SK-N-SH (cell line): ENCODE results near the gene OXT. TPM values are rescaled to one million over a fixed set of nuclear protein-coding genes. Genes with fewer than 3 reads are reported as not detected.

Source experiments
- CTCF ChIA-PET: fragments of 300-600, 350-600 bp; formaldehyde crosslinking; extraction: SDS; loops from one replicate; lab custom pipeline; 2021; lab: Yijun Ruan, JAX
- POLR2A ChIA-PET: fragments of 350-600 bp; sonication (Branson Sonifier 250); formaldehyde crosslinking; extraction: SDS; loops from one replicate; lab custom pipeline; 2020; ENCODE audit warnings: antibody characterized with exemption, inconsistent platforms; lab: Yijun Ruan, JAX
- DNase-seq: peaks from one replicate; pipeline ENCODE4 v3.0.0; 2012
- H2AFZ ChIP-seq: fragments of 200-600 bp; sonication (generic); 2 replicates; pipeline ENCODE4 v1.8.1; 2016; ENCODE audit warnings: antibody characterized with exemption, mild to moderate bottlenecking, low read depth
- H3F3A ChIP-seq: fragments of 200-600 bp; sonication (generic); replicated peaks from 2 replicates; pipeline ENCODE3; 2016; ENCODE audit warnings: antibody characterized with exemption, mild to moderate bottlenecking; ENCODE audit not compliant: insufficient read depth
- H3K27ac ChIP-seq, 2 experiments: fragments of 200-500 bp in 1 of 2; fragments of 200-600 bp in 1 of 2; sonication (Bioruptor generic) in 1 of 2; sonication (generic), shearing (Covaris generic) in 1 of 2; 2 replicates each; pipeline versions ENCODE4 v1.5.1 to v1.6.1; 2014 to 2016; ENCODE audit warnings: low read depth in 2 of 2, inconsistent platforms in 1 of 2, low read length in 1 of 2, mild to moderate bottlenecking in 1 of 2, mixed read lengths in 1 of 2
- H3K27me3 ChIP-seq: fragments of 200-600 bp; sonication (generic), shearing (Covaris generic); 2 replicates; pipeline ENCODE4 v1.6.1; 2016; ENCODE audit warnings: mixed run types; ENCODE audit not compliant: insufficient read depth
- H3K36me3 ChIP-seq, 2 experiments: fragments of 200-500 bp in 1 of 2; fragments of 200-600 bp in 1 of 2; sonication (Bioruptor generic) in 1 of 2; sonication (generic) in 1 of 2; replicated peaks in 1 of 2; 2 replicates each; pipeline versions ENCODE3 to v1.5.1; 2014 to 2016; ENCODE audit warnings: low read length in 1 of 2, mild to moderate bottlenecking in 1 of 2; ENCODE audit not compliant: insufficient read depth in 2 of 2, control insufficient read depth in 1 of 2
- H3K4me1 ChIP-seq, 2 experiments: fragments of 200-500 bp in 1 of 2; fragments of 200-600 bp in 1 of 2; sonication (Bioruptor generic) in 1 of 2; sonication (generic), shearing (Covaris generic) in 1 of 2; 2 replicates each; pipeline versions ENCODE4 v1.5.1 to v1.6.1; 2014 to 2016; ENCODE audit warnings: low read depth in 1 of 2, low read length in 1 of 2, mixed run types in 1 of 2; ENCODE audit not compliant: insufficient read depth in 2 of 2, control insufficient read depth in 1 of 2
- H3K4me2 ChIP-seq: fragments of 200-600 bp; sonication (generic), shearing (Covaris generic); 2 replicates; pipeline ENCODE4 v1.6.1; 2017; ENCODE audit warnings: mixed run types
- H3K4me3 ChIP-seq, 2 experiments: fragments of 200-500 bp in 1 of 2; fragments of 200-600 bp in 1 of 2; sonication (Bioruptor generic) in 1 of 2; sonication (generic), shearing (Covaris generic) in 1 of 2; 2 replicates each; pipeline versions ENCODE4 v1.5.1 to v1.8.1; 2014 to 2016; ENCODE audit warnings: low read depth in 2 of 2, inconsistent platforms in 1 of 2, low read length in 1 of 2, mild to moderate bottlenecking in 1 of 2, mixed read lengths in 1 of 2, moderate library complexity in 1 of 2
- H3K79me2 ChIP-seq: fragments of 200-600 bp; sonication (generic); 2 replicates; pipeline ENCODE4 v1.8.1; 2017; ENCODE audit warnings: mild to moderate bottlenecking; ENCODE audit not compliant: insufficient read depth
- H3K9ac ChIP-seq: fragments of 200-600 bp; sonication (generic); 2 replicates; pipeline ENCODE4 v1.6.1; 2017; ENCODE audit warnings: mixed run types
- H3K9me2 ChIP-seq: fragments of 200-600 bp; sonication (generic); 2 replicates; pipeline ENCODE4 v1.6.1; 2017; ENCODE audit warnings: mixed run types
- H3K9me3 ChIP-seq: fragments of 200-600 bp; sonication (generic); 2 replicates; pipeline ENCODE4 v1.6.1; 2017; ENCODE audit warnings: mixed run types, mild to moderate bottlenecking, moderate library complexity
- H4K20me1 ChIP-seq: fragments of 200-600 bp; sonication (generic); 2 replicates; pipeline ENCODE4 v1.6.1; 2017; ENCODE audit warnings: mild to moderate bottlenecking, mixed run types; ENCODE audit not compliant: insufficient read depth
- CTCF ChIP-seq: fragments of 200-600 bp; sonication (generic); IDR thresholded peaks from 2 replicates; pipeline ENCODE4 v1.6.1; 2017; ENCODE audit warnings: antibody characterized with exemption, mild to moderate bottlenecking, moderate library complexity
- EP300 ChIP-seq, 2 experiments: IDR thresholded peaks; 2 replicates each; pipeline versions ENCODE4 v1.4.0 to v1.6.1; 2012; ENCODE audit warnings: borderline replicate concordance in 1 of 2, low read depth in 1 of 2, low read length in 1 of 2
- EZH2phosphoT487 ChIP-seq: fragments of 200-600 bp; sonication (generic); IDR thresholded peaks from 2 replicates; pipeline ENCODE4 v1.6.1; 2017; ENCODE audit warnings: low read depth, mixed run types, mild to moderate bottlenecking, antibody characterized with exemption, moderate library complexity, borderline replicate concordance
- FOSL2 ChIP-seq: IDR thresholded peaks from 2 replicates; pipeline ENCODE4 v1.4.0; 2012; ENCODE audit warnings: low read depth, mild to moderate bottlenecking, moderate library complexity, borderline replicate concordance
- FOXJ3 ChIP-seq: sonication (generic); formaldehyde crosslinking; IDR thresholded peaks from 2 replicates; pipeline ENCODE4 v1.5.1; 2020; ENCODE audit warnings: mild to moderate bottlenecking, missing genetic modification reagents
- FOXM1 ChIP-seq: IDR thresholded peaks from 2 replicates; pipeline ENCODE4 v1.4.0; 2012; ENCODE audit warnings: low read depth, mild to moderate bottlenecking
- GABPA ChIP-seq: IDR thresholded peaks from 2 replicates; pipeline ENCODE4 v1.4.0; 2012; ENCODE audit warnings: low read depth, mild to moderate bottlenecking
- GATA2 ChIP-seq: sonication (generic); formaldehyde crosslinking; IDR thresholded peaks from 2 replicates; pipeline ENCODE4 v1.5.0; 2020; ENCODE audit warnings: mild to moderate bottlenecking, missing genetic modification reagents
- IRF3 ChIP-seq: fragments of 150-350 bp; IDR thresholded peaks from 2 replicates; pipeline ENCODE4 v1.6.1; 2016; ENCODE audit warnings: mild to moderate bottlenecking, low read depth, low read length
- MXI1 ChIP-seq: IDR thresholded peaks from 2 replicates; pipeline ENCODE4 v1.6.1; 2012; ENCODE audit warnings: mild to moderate bottlenecking, low read depth, low read length, improper control_type of control experiment
- NRF1 ChIP-seq: IDR thresholded peaks from 2 replicates; pipeline ENCODE4 v1.6.1; 2012; ENCODE audit warnings: low read depth, mild to moderate bottlenecking, low read length
- PBX3 ChIP-seq: IDR thresholded peaks from 2 replicates; pipeline ENCODE4; 2012
- POLR2AphosphoS5 ChIP-seq: IDR thresholded peaks from 2 replicates; pipeline ENCODE4 v1.6.1; 2012; ENCODE audit warnings: low read depth, low read length
- RCOR1 ChIP-seq: fragments of 150-350 bp; IDR thresholded peaks from 2 replicates; pipeline ENCODE4 v1.6.1; 2017; ENCODE audit warnings: antibody characterized with exemption, low read length
- RFX5 ChIP-seq: IDR thresholded peaks from 2 replicates; pipeline ENCODE4 v1.6.1; 2012; ENCODE audit warnings: mild to moderate bottlenecking, improper control_type of control experiment, low read length
- RXRA ChIP-seq: IDR thresholded peaks from 2 replicates; pipeline ENCODE4 v1.4.0; 2012; ENCODE audit warnings: low read depth, mild to moderate bottlenecking, borderline replicate concordance
- TCF12 ChIP-seq: IDR thresholded peaks from 2 replicates; pipeline ENCODE4 v1.4.0; 2012
- USF1 ChIP-seq: IDR thresholded peaks from 2 replicates; pipeline ENCODE4 v1.4.0; 2012; ENCODE audit warnings: low read depth, borderline replicate concordance
- ZBTB33 ChIP-seq: IDR thresholded peaks from 2 replicates; pipeline ENCODE4 v1.4.0; 2012; ENCODE audit warnings: low read depth, borderline replicate concordance
- WGBS: methylation state at CpG from one replicate; pipeline ENCODE4 v1.1.6; 2017; ENCODE audit warnings: low lambda C conversion rate; 5-methylcytosine and 5-hydroxymethylcytosine counted together
- polyA plus RNA-seq, 3 experiments: library from polyadenylated mRNA; depleted of rRNA; stranded (reverse); fragments of >200 nt; gene quantifications; 2 replicates each; pipeline ENCODE4 v1.2.3, GENCODE V29; 2012

OXT gene
- polyA plus RNA-seq, 1 of the 3 experiments (the other 2 are of a cell fraction) = not detected

- H3F3A ChIP-seq = no peaks in the 10 kb centered on the region
- POLR2A ChIA-PET = interaction anchor here (1.0 kb wide), 1 partner anchor 238 kb away, joined by 3 read pairs; the partner anchor contains the start of gene CPXM1
- no peak for TF ChIP-seq FOXJ3
- no peak for TF ChIP-seq EP300 (IDR thresholded peaks at IDR 0.05; ENCODE audit: borderline replicate concordance in 1 of 2, low read depth in 1 of 2, low read length in 1 of 2)
- no peak for TF ChIP-seq ZBTB33
- no peak for TF ChIP-seq IRF3
- no peak for TF ChIP-seq CTCF
- TF ChIP-seq POLR2AphosphoS5 = no peak
- TF ChIP-seq NRF1 = no peak
- no peak for TF ChIP-seq PBX3
- TF ChIP-seq MXI1 = no peak
- no peak for TF ChIP-seq USF1
- TF ChIP-seq FOXM1 = no peak
- TF ChIP-seq EZH2phosphoT487 = no peak
- no peak for TF ChIP-seq RXRA
- TF ChIP-seq GABPA = no peak
- TF ChIP-seq RFX5 = no peak
- no peak for TF ChIP-seq GATA2 (CRISPR knock-in tag)
- no peak for TF ChIP-seq TCF12
- TF ChIP-seq RCOR1 = no peak
- TF ChIP-seq FOSL2 = no peak
- no peak overlapping the region for H3K4me2 ChIP-seq
- H4K20me1 ChIP-seq = no peaks in the 10 kb centered on the region
- no peak overlapping the region for H2AFZ ChIP-seq
- H3K27me3 ChIP-seq = no peaks in the 10 kb centered on the region
- no peak overlapping the region for H3K27ac ChIP-seq
- 96% methylated on average over 5 of the region's 5 CpGs for WGBS
- H3K9me3 ChIP-seq = no peaks in the 10 kb centered on the region
- no peaks in the 10 kb centered on the region for H3K79me2 ChIP-seq
- CTCF ChIA-PET = no interaction called here
- H3K9ac ChIP-seq = no peak overlapping the region
- H3K9me2 ChIP-seq = no peaks in the 10 kb centered on the region
- peaks cover 18 to 62% of the 10 kb centered on the region in 2 experiments for H3K36me3 ChIP-seq
- H3K4me1 ChIP-seq = peaks cover 0 to 5% of the 10 kb centered on the region in 2 experiments; a peak in 2 of 4 replicates
- no peak for DNase-seq
- no peak overlapping the region for H3K4me3 ChIP-seq
Observed at GRCh38 chr20:3038454-3038853, 33.0 kb upstream of the OXT start.
